B cell (primary cell): ENCODE data around the gene HIF3A.

Experiments
- EZH2 ChIP-seq: IDR thresholded peaks from 2 replicates; pipeline ENCODE4 v1.6.1; 2012; ENCODE audit warnings: borderline replicate concordance, low read depth, mild to moderate bottlenecking, moderate library complexity, low read length; ENCODE audit not compliant: insufficient read depth, poor library complexity, severe bottlenecking
- TF ChIP-seq, protein P1 (sequence below): fragments of 200-600 bp; IDR thresholded peaks from one replicate; pipeline ENCODE4 v1.8.0; 2022; ENCODE audit warnings: antibody characterized with exemption, mild to moderate bottlenecking

GRCh38 chr19:46250076-46250735, 46.6 kb upstream of the HIF3A start:
- TF ChIP-seq, protein P1, sequence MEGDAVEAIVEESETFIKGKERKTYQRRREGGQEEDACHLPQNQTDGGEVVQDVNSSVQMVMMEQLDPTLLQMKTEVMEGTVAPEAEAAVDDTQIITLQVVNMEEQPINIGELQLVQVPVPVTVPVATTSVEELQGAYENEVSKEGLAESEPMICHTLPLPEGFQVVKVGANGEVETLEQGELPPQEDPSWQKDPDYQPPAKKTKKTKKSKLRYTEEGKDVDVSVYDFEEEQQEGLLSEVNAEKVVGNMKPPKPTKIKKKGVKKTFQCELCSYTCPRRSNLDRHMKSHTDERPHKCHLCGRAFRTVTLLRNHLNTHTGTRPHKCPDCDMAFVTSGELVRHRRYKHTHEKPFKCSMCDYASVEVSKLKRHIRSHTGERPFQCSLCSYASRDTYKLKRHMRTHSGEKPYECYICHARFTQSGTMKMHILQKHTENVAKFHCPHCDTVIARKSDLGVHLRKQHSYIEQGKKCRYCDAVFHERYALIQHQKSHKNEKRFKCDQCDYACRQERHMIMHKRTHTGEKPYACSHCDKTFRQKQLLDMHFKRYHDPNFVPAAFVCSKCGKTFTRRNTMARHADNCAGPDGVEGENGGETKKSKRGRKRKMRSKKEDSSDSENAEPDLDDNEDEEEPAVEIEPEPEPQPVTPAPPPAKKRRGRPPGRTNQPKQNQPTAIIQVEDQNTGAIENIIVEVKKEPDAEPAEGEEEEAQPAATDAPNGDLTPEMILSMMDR: no peak
- no peak for TF ChIP-seq EZH2
